H9 (cell line): ENCODE data around the gene C1orf74. TPM values are rescaled to one million over a fixed set of nuclear protein-coding genes. Genes with fewer than 3 reads are reported as not detected.

Source experiments
- DNase-seq: peaks from one replicate; pipeline ENCODE4 v3.0.0-alpha.2; 2017
- H2AFZ ChIP-seq: one replicate; pipeline ENCODE4 v1.6.1; 2013; ENCODE audit warnings: mild to moderate bottlenecking, low read length, control low read depth, moderate library complexity
- H2AK5ac ChIP-seq: 2 replicates; pipeline ENCODE4 v1.6.1; 2013; ENCODE audit warnings: low read length, control low read depth, mixed read lengths; ENCODE audit not compliant: insufficient read length
- H2BK120ac ChIP-seq: one replicate; pipeline ENCODE4 v1.6.1; 2013; ENCODE audit warnings: low read depth, mild to moderate bottlenecking, low read length, control low read depth, inconsistent platforms; ENCODE audit not compliant: poor library complexity, severe bottlenecking
- H2BK12ac ChIP-seq: 2 replicates; pipeline ENCODE4 v1.6.1; 2013; ENCODE audit warnings: low read length, control low read depth, mixed read lengths, low read depth; ENCODE audit not compliant: insufficient read length
- H2BK15ac ChIP-seq: 2 replicates; pipeline ENCODE4 v1.6.1; 2013; ENCODE audit warnings: low read depth, low read length, control low read depth
- H2BK20ac ChIP-seq: one replicate; pipeline ENCODE4 v1.6.1; 2013; ENCODE audit warnings: low read depth, mild to moderate bottlenecking, low read length, control low read depth, inconsistent platforms; ENCODE audit not compliant: poor library complexity, severe bottlenecking
- H2BK5ac ChIP-seq: 2 replicates; pipeline ENCODE4 v1.6.1; 2013; ENCODE audit warnings: low read length, control low read depth, mixed read lengths; ENCODE audit not compliant: insufficient read length
- H3K14ac ChIP-seq: 2 replicates; pipeline ENCODE4 v1.6.1; 2013; ENCODE audit warnings: low read length, control low read depth; ENCODE audit not compliant: insufficient read depth
- H3K18ac ChIP-seq: 2 replicates; pipeline ENCODE4 v1.6.1; 2013; ENCODE audit warnings: low read depth, mild to moderate bottlenecking, mixed read lengths, low read length, control low read depth; ENCODE audit not compliant: insufficient read length
- H3K23ac ChIP-seq: 2 replicates; pipeline ENCODE4 v1.6.1; 2013; ENCODE audit warnings: low read length, control low read depth, mixed read lengths, low read depth; ENCODE audit not compliant: insufficient read length
- H3K23me2 ChIP-seq: 2 replicates; pipeline ENCODE4 v1.6.1; 2013; ENCODE audit warnings: low read depth, mild to moderate bottlenecking, mixed read lengths, low read length, control low read depth; ENCODE audit not compliant: insufficient read length, poor library complexity, severe bottlenecking
- H3K27ac ChIP-seq: 2 replicates; pipeline ENCODE4 v1.5.1; 2013; ENCODE audit warnings: low read length, control low read depth, mixed read lengths, low read depth; ENCODE audit not compliant: insufficient read length
- H3K27me3 ChIP-seq: 2 replicates; pipeline ENCODE4 v1.6.1; 2013; ENCODE audit warnings: low read length, control low read depth, inconsistent platforms; ENCODE audit not compliant: insufficient read depth
- H3K4ac ChIP-seq: 2 replicates; pipeline ENCODE4 v1.6.1; 2013; ENCODE audit warnings: low read depth, mild to moderate bottlenecking, control low read depth, inconsistent platforms, low read length, moderate library complexity
- H3K4me1 ChIP-seq: 2 replicates; pipeline ENCODE4 v1.6.1; 2013; ENCODE audit warnings: low read length, control low read depth, inconsistent platforms; ENCODE audit not compliant: insufficient read depth
- H3K4me2 ChIP-seq: 2 replicates; pipeline ENCODE4 v1.6.1; 2013; ENCODE audit warnings: low read length, control low read depth, mixed read lengths; ENCODE audit not compliant: insufficient read length, insufficient read depth
- H3K56ac ChIP-seq: 2 replicates; pipeline ENCODE4 v1.6.1; 2013; ENCODE audit warnings: low read depth, mild to moderate bottlenecking, mixed read lengths, low read length, control low read depth; ENCODE audit not compliant: insufficient read length
- H3K79me1 ChIP-seq: 2 replicates; pipeline ENCODE4 v1.6.1; 2013; ENCODE audit warnings: low read depth, mild to moderate bottlenecking, moderate library complexity, low read length, control low read depth, inconsistent platforms; ENCODE audit not compliant: insufficient read depth, poor library complexity, severe bottlenecking
- H3K79me2 ChIP-seq: 2 replicates; pipeline ENCODE4 v1.6.1; 2013; ENCODE audit warnings: low read length, control low read depth, inconsistent platforms; ENCODE audit not compliant: insufficient read depth
- H3K9ac ChIP-seq: 2 replicates; pipeline ENCODE4 v1.6.1; 2013; ENCODE audit warnings: low read length, control low read depth, mixed read lengths; ENCODE audit not compliant: insufficient read length; ENCODE audit errors: extremely low read depth
- H3K9me3 ChIP-seq: one replicate; pipeline ENCODE4 v1.6.1; 2013; ENCODE audit warnings: low read depth, low read length, inconsistent platforms; ENCODE audit not compliant: control insufficient read depth
- H3T11ph ChIP-seq: one replicate; pipeline ENCODE4 v1.6.1; 2013; ENCODE audit warnings: mild to moderate bottlenecking, low read length, control low read depth, inconsistent platforms
- H4K20me1 ChIP-seq: one replicate; pipeline ENCODE4 v1.6.1; 2013; ENCODE audit not compliant: control insufficient read depth, insufficient read length, insufficient read depth
- H4K5ac ChIP-seq: 2 replicates; pipeline ENCODE4 v1.6.1; 2013; ENCODE audit warnings: low read depth, mild to moderate bottlenecking, mixed read lengths, low read length, control low read depth; ENCODE audit not compliant: insufficient read length
- H4K8ac ChIP-seq: replicated peaks from 2 replicates; pipeline ENCODE4 v1.6.1; 2013; ENCODE audit warnings: low read length, control low read depth, mixed read lengths, low read depth; ENCODE audit not compliant: insufficient read length
- H4K91ac ChIP-seq: 2 replicates; pipeline ENCODE4 v1.6.1; 2013; ENCODE audit warnings: low read depth, mild to moderate bottlenecking, moderate library complexity, mixed read lengths, low read length, control low read depth; ENCODE audit not compliant: insufficient read length
- H3K27ac Mint-ChIP-seq, 3 experiments: 2 replicates in 2 of 3; 3 replicates in 1 of 3; pipeline ENCODE4 v1.8.0; 2020 to 2021; ENCODE audit warnings: mixed read lengths in 3 of 3, mild to moderate bottlenecking in 1 of 3, moderate library complexity in 1 of 3
- H3K27me3 Mint-ChIP-seq: 2 replicates; pipeline ENCODE4 v1.8.0; 2021; ENCODE audit warnings: low read depth, mild to moderate bottlenecking, moderate library complexity, mixed read lengths
- H3K36me3 Mint-ChIP-seq, 3 experiments: 2 replicates in 2 of 3; 3 replicates in 1 of 3; pipeline ENCODE4 v1.8.0; 2020 to 2021; ENCODE audit warnings: low read depth in 3 of 3, mixed read lengths in 3 of 3; ENCODE audit not compliant: insufficient read depth in 1 of 3
- H3K4me1 Mint-ChIP-seq, 2 experiments: 2 replicates each; pipeline ENCODE4 v1.8.0; 2020; ENCODE audit warnings: mixed read lengths in 2 of 2
- H3K4me3 Mint-ChIP-seq, 2 experiments: 2 replicates in 1 of 2; 3 replicates in 1 of 2; pipeline ENCODE4 v1.8.0; 2020 to 2021; ENCODE audit warnings: mild to moderate bottlenecking in 2 of 2, mixed read lengths in 2 of 2, moderate library complexity in 1 of 2
- H3K9me3 Mint-ChIP-seq, 2 experiments: 2 replicates in 1 of 2; 3 replicates in 1 of 2; pipeline ENCODE4 v1.8.0; 2020; ENCODE audit warnings: mild to moderate bottlenecking in 2 of 2, mixed read lengths in 2 of 2, moderate library complexity in 1 of 2
- WGBS: extraction: QIAGEN DNeasy Blood & Tissue Kit; methylation state at CpG from one replicate; pipeline ENCODE4 v1.1.7; 2013; ENCODE audit warnings: missing lambda C conversion rate, low lambda C conversion rate, mixed read lengths; ENCODE audit not compliant: insufficient read length; ENCODE audit errors: extremely low coverage; 5-methylcytosine and 5-hydroxymethylcytosine counted together
- total RNA-seq: library from RNA; stranded (reverse); gene quantifications from 2 replicates; pipeline ENCODE4 v1.2.1, GENCODE V29; 2021
- TF ChIP-seq, protein P1 (sequence below): fragments of 200-600 bp; sonication (generic); conservative IDR thresholded peaks from 3 replicates; pipeline ENCODE4 v1.8.0; 2021; ENCODE audit warnings: antibody characterized with exemption, mild to moderate bottlenecking

The C1orf74 gene
- total RNA-seq, 1 experiment from 2014 or later: 2.4 TPM

- Histone ChIP-seq H2BK12ac (no peak overlapping the region), H2BK15ac (no peak overlapping the region), H3K4ac (no peak overlapping the region), H4K91ac (no peak overlapping the region), H3K23ac (no peak overlapping the region), H4K5ac (no peak overlapping the region), H3K79me1 (no peaks in the 10 kb centered on the region), H2BK120ac (no peak overlapping the region), H3K18ac (no peak overlapping the region), H3T11ph (no peak overlapping the region), H3K56ac (no peak overlapping the region), H3K79me2 (no peaks in the 10 kb centered on the region), H2BK5ac (no peak overlapping the region), H4K8ac (no peak overlapping the region), H3K14ac (no peak overlapping the region), H3K27me3 (no peaks in the 10 kb centered on the region), H3K4me2 (no peak overlapping the region), H3K9ac (no peak overlapping the region), H2AFZ (no peak overlapping the region), H3K23me2 (no peaks in the 10 kb centered on the region), H3K27ac (no peak overlapping the region), H3K4me1 (no peaks in the 10 kb centered on the region), H3K9me3 (no peaks in the 10 kb centered on the region), H2BK20ac (no peak overlapping the region), H4K20me1 (no peaks in the 10 kb centered on the region), H2AK5ac (no peak overlapping the region)
- WGBS: no CpG with 5 or more reads among the region's 5 CpGs
- Mint-ChIP-seq H3K36me3 (no peaks in the 10 kb centered on the region), H3K9me3 (no peaks in the 10 kb centered on the region), H3K4me3 (no peak overlapping the region), H3K27ac (no peak overlapping the region), H3K27me3 (peaks cover 30% of the 10 kb centered on the region), H3K4me1 (no peaks in the 10 kb centered on the region)
- DNase-seq: no peak
- TF ChIP-seq, protein P1, sequence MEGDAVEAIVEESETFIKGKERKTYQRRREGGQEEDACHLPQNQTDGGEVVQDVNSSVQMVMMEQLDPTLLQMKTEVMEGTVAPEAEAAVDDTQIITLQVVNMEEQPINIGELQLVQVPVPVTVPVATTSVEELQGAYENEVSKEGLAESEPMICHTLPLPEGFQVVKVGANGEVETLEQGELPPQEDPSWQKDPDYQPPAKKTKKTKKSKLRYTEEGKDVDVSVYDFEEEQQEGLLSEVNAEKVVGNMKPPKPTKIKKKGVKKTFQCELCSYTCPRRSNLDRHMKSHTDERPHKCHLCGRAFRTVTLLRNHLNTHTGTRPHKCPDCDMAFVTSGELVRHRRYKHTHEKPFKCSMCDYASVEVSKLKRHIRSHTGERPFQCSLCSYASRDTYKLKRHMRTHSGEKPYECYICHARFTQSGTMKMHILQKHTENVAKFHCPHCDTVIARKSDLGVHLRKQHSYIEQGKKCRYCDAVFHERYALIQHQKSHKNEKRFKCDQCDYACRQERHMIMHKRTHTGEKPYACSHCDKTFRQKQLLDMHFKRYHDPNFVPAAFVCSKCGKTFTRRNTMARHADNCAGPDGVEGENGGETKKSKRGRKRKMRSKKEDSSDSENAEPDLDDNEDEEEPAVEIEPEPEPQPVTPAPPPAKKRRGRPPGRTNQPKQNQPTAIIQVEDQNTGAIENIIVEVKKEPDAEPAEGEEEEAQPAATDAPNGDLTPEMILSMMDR: no peak
Observed at GRCh38 chr1:209737118-209737505, 47.2 kb downstream of the C1orf74 start.
